Activated CD8-positive, alpha-beta T cell treated with anti-CD3 and anti-CD28 coated beads for 36 hours (primary cell): Measurements from ENCODE around the gene SMOC2. TPM values are rescaled to one million over a fixed set of nuclear protein-coding genes. Genes with fewer than 3 reads are reported as not detected.

Experiments
- ATAC-seq: fragments of 200-7000 bp; cut with Tn5 transposase; one replicate; pipeline ENCODE4 v1.10.0; 2021; ENCODE audit warnings: mild to moderate bottlenecking, moderate library complexity
- CTCF ChIA-PET: fragments of 350-600 bp; sonication (Branson Sonifier 250); formaldehyde crosslinking; loops from one replicate; lab custom pipeline; 2021; ENCODE audit warnings: antibody characterized with exemption; lab: Charles Lee
- POLR2A ChIA-PET: fragments of 350-600 bp; sonication (Branson Sonifier 250); formaldehyde crosslinking; loops from one replicate; lab custom pipeline; 2021; ENCODE audit warnings: antibody characterized with exemption; lab: Charles Lee
- DNase-seq: peaks from one replicate; pipeline ENCODE4 v3.0.0-alpha.2; 2020
- H3K27ac Mint-ChIP-seq: one replicate; pipeline ENCODE4 v1.8.0; 2021; ENCODE audit warnings: mild to moderate bottlenecking, mixed read lengths
- H3K27me3 Mint-ChIP-seq: one replicate; pipeline ENCODE4 v1.8.0; 2021; ENCODE audit warnings: mixed read lengths
- H3K36me3 Mint-ChIP-seq: one replicate; pipeline ENCODE4 v1.8.0; 2021; ENCODE audit warnings: low read depth, mixed read lengths
- H3K4me1 Mint-ChIP-seq: one replicate; pipeline ENCODE4 v1.8.0; 2021; ENCODE audit warnings: low read depth, mixed read lengths
- H3K4me3 Mint-ChIP-seq: one replicate; pipeline ENCODE4 v1.8.0; 2021; ENCODE audit warnings: mild to moderate bottlenecking, moderate library complexity, mixed read lengths
- H3K9me3 Mint-ChIP-seq: one replicate; pipeline ENCODE4 v1.8.0; 2021; ENCODE audit warnings: mixed read lengths
- intact Hi-C: fragments of 100-400 bp; cut with micrococcal nuclease; formaldehyde crosslinking; loops from one replicate; pipeline ENCODE4 v1.10.0; 2022
- total RNA-seq, 2 experiments: library from RNA; stranded (reverse); gene quantifications; one replicate each; pipeline ENCODE4 v1.2.3, GENCODE V29; 2021
- TF ChIP-seq, protein P1 (sequence below): fragments of 200-600 bp; IDR thresholded peaks from one replicate; pipeline ENCODE4 v1.8.0; 2022; ENCODE audit warnings: antibody characterized with exemption, mild to moderate bottlenecking

SMOC2 gene
- total RNA-seq, 2 experiments from 2014 or later: not detected

DNA sequence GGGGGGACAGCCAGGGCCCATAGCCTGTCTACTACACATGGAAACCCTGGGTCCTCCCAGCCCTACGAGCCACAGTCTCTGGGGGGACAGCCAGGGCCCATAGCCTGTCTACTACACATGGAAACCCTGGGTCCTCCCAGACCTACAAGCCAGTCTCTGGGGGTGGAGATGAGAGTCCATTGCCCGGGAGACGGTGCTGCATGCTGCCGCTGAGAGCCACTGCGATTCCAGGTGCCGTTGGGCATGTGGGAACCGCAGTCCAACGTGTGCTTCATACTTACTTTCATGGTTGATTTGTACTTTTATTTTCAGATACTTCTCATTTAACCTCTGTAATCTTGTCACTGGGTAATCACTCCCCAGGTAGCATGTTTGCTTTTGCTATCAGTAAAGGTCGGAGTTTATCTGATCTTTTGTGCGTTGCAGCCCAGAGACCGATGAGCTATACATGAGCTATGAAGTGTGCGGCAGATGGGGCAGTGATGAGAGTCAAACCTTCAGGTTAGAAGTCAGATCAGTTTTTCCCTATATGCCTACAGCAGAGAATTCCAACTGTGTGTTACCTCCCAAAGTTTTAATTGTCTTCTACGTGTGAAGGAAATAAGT, 58.2 kb downstream of the SMOC2 start:
- TF ChIP-seq, protein P1, sequence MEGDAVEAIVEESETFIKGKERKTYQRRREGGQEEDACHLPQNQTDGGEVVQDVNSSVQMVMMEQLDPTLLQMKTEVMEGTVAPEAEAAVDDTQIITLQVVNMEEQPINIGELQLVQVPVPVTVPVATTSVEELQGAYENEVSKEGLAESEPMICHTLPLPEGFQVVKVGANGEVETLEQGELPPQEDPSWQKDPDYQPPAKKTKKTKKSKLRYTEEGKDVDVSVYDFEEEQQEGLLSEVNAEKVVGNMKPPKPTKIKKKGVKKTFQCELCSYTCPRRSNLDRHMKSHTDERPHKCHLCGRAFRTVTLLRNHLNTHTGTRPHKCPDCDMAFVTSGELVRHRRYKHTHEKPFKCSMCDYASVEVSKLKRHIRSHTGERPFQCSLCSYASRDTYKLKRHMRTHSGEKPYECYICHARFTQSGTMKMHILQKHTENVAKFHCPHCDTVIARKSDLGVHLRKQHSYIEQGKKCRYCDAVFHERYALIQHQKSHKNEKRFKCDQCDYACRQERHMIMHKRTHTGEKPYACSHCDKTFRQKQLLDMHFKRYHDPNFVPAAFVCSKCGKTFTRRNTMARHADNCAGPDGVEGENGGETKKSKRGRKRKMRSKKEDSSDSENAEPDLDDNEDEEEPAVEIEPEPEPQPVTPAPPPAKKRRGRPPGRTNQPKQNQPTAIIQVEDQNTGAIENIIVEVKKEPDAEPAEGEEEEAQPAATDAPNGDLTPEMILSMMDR: no peak
- ChIA-PET CTCF (no interaction called here), POLR2A (no interaction called here)
- no peak overlapping the region for H3K27ac Mint-ChIP-seq
- no peaks in the 10 kb centered on the region for H3K9me3 Mint-ChIP-seq
- no peak overlapping the region for H3K4me3 Mint-ChIP-seq
- ATAC-seq: no peak
- H3K36me3 Mint-ChIP-seq: no peaks in the 10 kb centered on the region
- no peak for DNase-seq
- intact Hi-C loops: no loop called here
- no peaks in the 10 kb centered on the region for H3K4me1 Mint-ChIP-seq
- no peaks in the 10 kb centered on the region for H3K27me3 Mint-ChIP-seq

DNA sequence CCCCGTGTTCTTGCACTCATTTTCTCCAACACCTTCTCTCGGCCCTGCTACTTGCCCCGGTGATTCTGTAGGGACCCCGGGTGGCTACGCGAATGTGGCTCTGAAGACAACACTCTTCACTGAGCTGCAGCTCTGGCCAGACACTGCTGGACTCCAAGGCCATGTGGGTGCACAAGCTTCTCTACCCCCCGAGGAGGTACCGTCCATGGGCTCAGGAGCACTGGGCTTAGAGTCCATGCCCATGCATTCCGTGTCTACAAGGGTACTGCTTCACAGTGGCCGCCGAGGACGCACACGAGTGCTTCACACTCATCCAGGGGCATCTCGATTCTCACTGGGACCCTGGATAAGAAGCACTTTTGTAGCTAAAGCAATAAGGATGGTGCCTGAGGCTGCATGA, 59.5 kb downstream of the SMOC2 start:
- CTCF ChIA-PET: no interaction called here
- intact Hi-C loops: no loop called here
- Mint-ChIP-seq H3K4me1 (no peaks in the 10 kb centered on the region), H3K27ac (no peak overlapping the region), H3K36me3 (no peaks in the 10 kb centered on the region), H3K9me3 (no peaks in the 10 kb centered on the region), H3K4me3 (no peak overlapping the region), H3K27me3 (no peaks in the 10 kb centered on the region)
- POLR2A ChIA-PET: no interaction called here
- TF ChIP-seq, protein P1: no peak
- ATAC-seq (no peak), DNase-seq (no peak)

DNA sequence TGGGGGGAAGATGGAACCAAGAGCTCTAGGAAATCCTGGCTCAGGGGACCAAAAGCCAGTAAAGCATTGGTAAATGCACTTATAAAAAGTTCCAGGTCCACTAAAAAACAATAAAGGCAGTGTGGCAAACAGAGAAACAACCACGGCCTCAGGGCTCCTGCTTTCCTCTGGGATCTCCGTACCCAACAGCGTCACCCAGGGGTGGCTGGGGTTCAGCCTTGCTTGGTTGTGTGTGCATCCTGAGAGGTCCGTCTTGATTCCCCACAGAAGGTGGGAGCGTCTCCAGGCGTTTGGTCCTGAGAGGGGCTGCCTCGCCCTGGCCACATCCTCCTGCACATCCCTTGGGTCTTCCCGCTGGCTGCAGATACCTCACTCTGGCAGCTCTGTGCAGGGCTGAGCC, 60.6 kb downstream of the SMOC2 start:
- Mint-ChIP-seq H3K9me3 (no peaks in the 10 kb centered on the region), H3K27me3 (no peaks in the 10 kb centered on the region), H3K4me3 (no peak overlapping the region), H3K27ac (no peak overlapping the region), H3K36me3 (no peaks in the 10 kb centered on the region), H3K4me1 (no peaks in the 10 kb centered on the region)
- TF ChIP-seq, protein P1: no peak
- ChIA-PET CTCF (no interaction called here), POLR2A (no interaction called here)
- intact Hi-C loops: no loop called here
- DNase-seq: no peak
- ATAC-seq: no peak

DNA sequence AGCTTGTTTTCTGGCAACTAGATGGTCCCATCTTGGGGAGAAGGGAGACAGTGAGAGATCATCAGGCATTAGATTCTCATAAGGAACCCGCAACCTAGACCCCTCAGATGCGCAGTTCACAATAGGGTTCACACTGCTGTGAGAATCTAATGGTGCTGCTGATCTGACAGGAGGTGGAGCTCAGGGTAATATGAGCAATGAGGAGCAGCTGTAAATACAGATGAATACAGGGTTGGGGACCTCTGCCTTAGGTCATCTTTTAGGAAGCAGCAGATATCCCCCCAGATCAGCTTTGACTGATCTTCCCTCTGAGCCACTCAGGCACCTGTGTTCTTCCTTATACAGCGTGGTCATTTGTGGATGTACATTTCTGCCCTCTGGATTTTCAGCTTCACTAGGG, 63.4 kb downstream of the SMOC2 start:
- ChIA-PET CTCF (no interaction called here), POLR2A (interaction anchor here (0.9 kb wide), 1 partner anchor 11 kb away, joined by 4 read pairs; no protein-coding TSS in a partner anchor)
- no peaks in the 10 kb centered on the region for H3K27me3 Mint-ChIP-seq
- H3K9me3 Mint-ChIP-seq: no peaks in the 10 kb centered on the region
- no peak overlapping the region for H3K4me3 Mint-ChIP-seq
- intact Hi-C loops: no loop called here
- TF ChIP-seq, protein P1: no peak
- ATAC-seq: no peak
- H3K4me1 Mint-ChIP-seq: no peaks in the 10 kb centered on the region
- H3K27ac Mint-ChIP-seq: no peak overlapping the region
- H3K36me3 Mint-ChIP-seq: no peaks in the 10 kb centered on the region
- DNase-seq: no peak

DNA sequence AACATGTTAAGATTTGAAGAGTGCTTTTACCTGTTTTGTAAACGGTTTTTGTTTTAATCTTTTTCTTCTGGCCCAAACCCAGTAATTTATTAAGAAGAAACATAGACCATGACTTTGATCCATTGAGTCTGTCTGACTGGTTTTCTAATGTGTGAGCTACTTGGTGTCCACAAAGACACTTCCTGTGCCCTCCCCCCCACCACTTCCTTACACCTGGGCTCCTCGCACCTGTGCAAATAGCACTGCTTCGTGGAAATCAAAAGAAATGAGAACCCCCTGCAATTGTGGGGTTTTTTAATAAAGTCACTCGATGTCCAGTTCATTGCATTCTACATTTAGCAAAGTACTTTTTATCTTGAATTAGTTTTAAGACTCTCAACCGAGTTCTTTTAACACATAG, 65.5 kb downstream of the SMOC2 start:
- Mint-ChIP-seq H3K36me3 (no peaks in the 10 kb centered on the region), H3K9me3 (no peaks in the 10 kb centered on the region), H3K27ac (no peak overlapping the region), H3K4me3 (no peak overlapping the region), H3K4me1 (no peaks in the 10 kb centered on the region), H3K27me3 (no peaks in the 10 kb centered on the region)
- ATAC-seq (no peak), DNase-seq (no peak)
- TF ChIP-seq, protein P1: no peak
- ChIA-PET CTCF (no interaction called here), POLR2A (interaction anchor here (0.9 kb wide), 1 partner anchor 49 kb away, joined by 3 read pairs; no protein-coding TSS in a partner anchor)
- intact Hi-C loops: no loop called here
